ENCODE data around the gene ARSG. TPM values are rescaled to one million over a fixed set of nuclear protein-coding genes. Genes with fewer than 3 reads are reported as not detected.

Gene ARSG
- polyA plus RNA-seq, 2 of the 4 experiments (the other 2 are of a cell fraction) = 0.57 to 1.7 TPM

DNA sequence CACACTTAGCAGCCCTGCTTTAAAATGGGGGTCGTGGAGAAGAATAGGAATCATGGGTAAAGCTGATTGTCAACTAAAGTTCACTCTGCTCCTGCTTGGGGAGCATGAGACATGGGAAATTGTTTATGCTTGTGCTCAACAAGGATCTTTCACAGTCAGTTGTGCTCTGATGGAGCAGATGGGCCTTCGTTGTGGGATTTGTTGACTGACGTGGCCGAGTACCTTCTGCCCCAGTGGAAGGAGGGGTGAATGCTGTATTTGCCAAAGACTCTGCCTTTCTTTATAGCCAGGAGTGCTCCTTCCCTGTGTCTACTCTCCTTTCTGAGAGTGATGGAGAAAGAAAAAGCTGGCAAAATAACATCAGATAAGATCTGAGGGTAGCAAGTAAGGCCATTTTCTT lies 11.4 kb downstream of the ARSG start:
- no peak for FAIRE-seq
- Histone ChIP-seq H3K9me3 (no peaks in the 10 kb centered on the region), H3K4me2 (no peak overlapping the region), H3K4me1 (peaks cover 7% of the 10 kb centered on the region; the same call in 1 of the 3 replicates), H3K27ac (no peak overlapping the region), H3K4me3 (no peak overlapping the region)
- TF ChIP-seq CBX2 (IDR thresholded peaks at IDR 0.05; ENCODE audit: borderline replicate concordance, low read depth) = no peak
- TF ChIP-seq, protein P1, sequence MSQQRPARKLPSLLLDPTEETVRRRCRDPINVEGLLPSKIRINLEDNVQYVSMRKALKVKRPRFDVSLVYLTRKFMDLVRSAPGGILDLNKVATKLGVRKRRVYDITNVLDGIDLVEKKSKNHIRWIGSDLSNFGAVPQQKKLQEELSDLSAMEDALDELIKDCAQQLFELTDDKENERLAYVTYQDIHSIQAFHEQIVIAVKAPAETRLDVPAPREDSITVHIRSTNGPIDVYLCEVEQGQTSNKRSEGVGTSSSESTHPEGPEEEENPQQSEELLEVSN (IDR thresholded peaks at IDR 0.05; ENCODE audit: borderline replicate concordance, low read depth) = no peak
- no peak for TF ChIP-seq HEYL (CRISPR knock-in tag; IDR thresholded peaks at IDR 0.05)
- TF ChIP-seq FOSB (CRISPR knock-in tag; IDR thresholded peaks at IDR 0.05) = no peak
- TF ChIP-seq RAD21 (conservative IDR thresholded peaks at IDR 0.05 in 1 of 2, IDR thresholded peaks at IDR 0.05 in 1 of 2) = no peak
- TF ChIP-seq, protein P2, sequence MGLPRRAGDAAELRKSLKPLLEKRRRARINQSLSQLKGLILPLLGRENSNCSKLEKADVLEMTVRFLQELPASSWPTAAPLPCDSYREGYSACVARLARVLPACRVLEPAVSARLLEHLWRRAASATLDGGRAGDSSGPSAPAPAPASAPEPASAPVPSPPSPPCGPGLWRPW (IDR thresholded peaks at IDR 0.05) = no peak
- TF ChIP-seq MAFK (IDR thresholded peaks at IDR 0.05; ENCODE audit: partially characterized antibody) = no peak
- TF ChIP-seq JUNB (IDR thresholded peaks at IDR 0.05) = no peak
- TF ChIP-seq JUN (IDR thresholded peaks at IDR 0.05) = no peak
- no peak for TF ChIP-seq MYC (IDR thresholded peaks at IDR 0.05; ENCODE audit: borderline replicate concordance, low read length)
- no peak for TF ChIP-seq KDM5A (IDR thresholded peaks at IDR 0.05)
- TF ChIP-seq ZSCAN20 (CRISPR knock-in tag; IDR thresholded peaks at IDR 0.05) = no peak
- TF ChIP-seq, protein P3, sequence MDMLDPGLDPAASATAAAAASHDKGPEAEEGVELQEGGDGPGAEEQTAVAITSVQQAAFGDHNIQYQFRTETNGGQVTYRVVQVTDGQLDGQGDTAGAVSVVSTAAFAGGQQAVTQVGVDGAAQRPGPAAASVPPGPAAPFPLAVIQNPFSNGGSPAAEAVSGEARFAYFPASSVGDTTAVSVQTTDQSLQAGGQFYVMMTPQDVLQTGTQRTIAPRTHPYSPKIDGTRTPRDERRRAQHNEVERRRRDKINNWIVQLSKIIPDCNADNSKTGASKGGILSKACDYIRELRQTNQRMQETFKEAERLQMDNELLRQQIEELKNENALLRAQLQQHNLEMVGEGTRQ (IDR thresholded peaks at IDR 0.05) = no peak
- TF ChIP-seq HOXA7 (CRISPR knock-in tag; IDR thresholded peaks at IDR 0.05) = no peak
- no peak for TF ChIP-seq EHF (CRISPR knock-in tag; IDR thresholded peaks at IDR 0.05)
- TF ChIP-seq ZC3H11A (IDR thresholded peaks at IDR 0.05) = no peak
- TF ChIP-seq POLR2A (IDR thresholded peaks at IDR 0.05; ENCODE audit: low read length) = no peak
- 65% methylated on average over 4 of the region's 4 CpGs for WGBS (ENCODE audit: missing lambda C conversion rate)
- ATAC-seq = no peak
- CTCF ChIA-PET = interaction anchor here (0.6 to 2.0 kb wide), 3 partner anchors 23 to 132 kb away, joined by 3 to 7 read pairs (median 5); no protein-coding TSS in a partner anchor
- DNase-seq (ENCODE audit: low read depth in 1 of 2, low spot score in 1 of 2) = no peak
- POLR2A ChIA-PET = no interaction called here

DNA sequence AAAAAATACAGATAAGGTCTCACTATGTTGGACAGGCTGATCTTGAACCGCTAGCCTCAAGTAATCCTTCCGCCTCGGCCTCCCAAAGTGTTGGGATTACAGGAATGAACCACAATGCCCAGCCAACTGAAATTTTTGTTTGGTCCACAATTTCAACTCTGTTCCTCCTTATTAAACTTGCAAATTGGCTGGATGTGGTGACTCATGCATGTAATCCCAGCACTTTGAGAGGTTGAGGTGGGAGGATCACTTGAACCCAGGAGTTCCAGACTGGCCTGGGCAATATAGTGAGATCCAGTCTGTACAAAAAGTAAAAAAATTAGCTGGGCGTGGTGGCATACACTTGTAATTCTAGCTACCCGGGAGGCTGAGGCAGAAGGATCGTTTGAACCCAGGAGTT lies 13.4 kb downstream of the ARSG start:
- TF ChIP-seq EHF (CRISPR knock-in tag; IDR thresholded peaks at IDR 0.05) (no peak), SMC3 (IDR thresholded peaks at IDR 0.05) (no peak), FOSL2 (IDR thresholded peaks at IDR 0.05) (no peak), FOSL2 (CRISPR knock-in tag; IDR thresholded peaks at IDR 0.05) (peak; percentile 47; the same call in 1 of the 2 replicates)
- 80% methylated on average over 6 of the region's 6 CpGs for WGBS (ENCODE audit: missing lambda C conversion rate)
- ATAC-seq (no peak), FAIRE-seq (no peak), DNase-seq (ENCODE audit: low read depth in 1 of 2, low spot score in 1 of 2) (no peak)
- Histone ChIP-seq H3K4me1 (peaks cover 7% of the 10 kb centered on the region; the same call in 1 of the 3 replicates), H3K4me3 (no peak overlapping the region), H3K4me2 (peak overlapping the region; percentile 25; the same call in 1 of the 3 replicates), H3K9me3 (no peaks in the 10 kb centered on the region), H3K27ac (no peak overlapping the region)
- CTCF ChIA-PET = interaction anchor here (0.7 to 0.8 kb wide), 2 partner anchors 94 to 103 kb away, joined by 3 to 4 read pairs; no protein-coding TSS in a partner anchor
- POLR2A ChIA-PET = interaction anchor here (0.8 to 1.8 kb wide), 2 partner anchors 13 to 74 kb away, joined by 3 to 6 read pairs; partner anchors contain the start of genes ARSG and SLC16A6

DNA sequence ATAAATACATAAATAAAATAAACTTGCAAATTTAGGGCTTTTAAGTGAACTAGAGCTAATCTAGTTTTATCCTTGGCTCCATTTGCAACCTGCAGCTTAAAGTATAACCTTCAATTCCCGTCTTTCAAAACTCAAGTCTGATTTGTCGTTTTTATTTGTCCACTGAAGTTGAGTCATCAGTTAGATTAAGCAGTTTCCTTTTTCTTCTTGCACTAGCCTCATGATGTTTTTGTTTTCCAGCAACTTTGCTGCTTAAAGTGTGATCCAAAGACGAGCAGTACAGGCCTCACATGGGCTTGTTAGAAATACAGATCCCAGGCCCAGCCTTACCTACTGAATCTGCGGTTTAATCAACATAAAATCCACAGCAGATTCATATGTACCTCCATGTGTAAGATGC lies 13.8 kb downstream of the ARSG start:
- Histone ChIP-seq H3K4me3 (no peak overlapping the region), H3K27ac (no peak overlapping the region), H3K4me2 (peak overlapping the region; percentile 25; the same call in 1 of the 3 replicates), H3K4me1 (peaks cover 7% of the 10 kb centered on the region; the same call in 1 of the 3 replicates), H3K9me3 (no peaks in the 10 kb centered on the region)
- ATAC-seq = no peak
- DNase-seq (ENCODE audit: low read depth in 1 of 2, low spot score in 1 of 2) = no peak
- no peak for TF ChIP-seq POLR2A (IDR thresholded peaks at IDR 0.05; ENCODE audit: low read length)
- no peak for TF ChIP-seq EHMT2 (IDR thresholded peaks at IDR 0.05; ENCODE audit: low read depth)
- TF ChIP-seq CHD2 (IDR thresholded peaks at IDR 0.05; ENCODE audit: low read length, partially characterized antibody) = no peak
- TF ChIP-seq GATA3 (IDR thresholded peaks at IDR 0.05; ENCODE audit: borderline replicate concordance) = no peak
- no peak for TF ChIP-seq CBX8 (IDR thresholded peaks at IDR 0.05)
- TF ChIP-seq, protein P4, sequence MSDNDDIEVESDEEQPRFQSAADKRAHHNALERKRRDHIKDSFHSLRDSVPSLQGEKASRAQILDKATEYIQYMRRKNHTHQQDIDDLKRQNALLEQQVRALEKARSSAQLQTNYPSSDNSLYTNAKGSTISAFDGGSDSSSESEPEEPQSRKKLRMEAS (IDR thresholded peaks at IDR 0.05) = no peak
- TF ChIP-seq, protein P3 (IDR thresholded peaks at IDR 0.05) = no peak
- TF ChIP-seq RCOR1 (IDR thresholded peaks at IDR 0.05; ENCODE audit: low read depth, low read length) = no peak
- no peak for TF ChIP-seq JUN (IDR thresholded peaks at IDR 0.05)
- no peak for TF ChIP-seq TP53 (CRISPR knock-in tag; IDR thresholded peaks at IDR 0.05)
- TF ChIP-seq, protein P5, sequence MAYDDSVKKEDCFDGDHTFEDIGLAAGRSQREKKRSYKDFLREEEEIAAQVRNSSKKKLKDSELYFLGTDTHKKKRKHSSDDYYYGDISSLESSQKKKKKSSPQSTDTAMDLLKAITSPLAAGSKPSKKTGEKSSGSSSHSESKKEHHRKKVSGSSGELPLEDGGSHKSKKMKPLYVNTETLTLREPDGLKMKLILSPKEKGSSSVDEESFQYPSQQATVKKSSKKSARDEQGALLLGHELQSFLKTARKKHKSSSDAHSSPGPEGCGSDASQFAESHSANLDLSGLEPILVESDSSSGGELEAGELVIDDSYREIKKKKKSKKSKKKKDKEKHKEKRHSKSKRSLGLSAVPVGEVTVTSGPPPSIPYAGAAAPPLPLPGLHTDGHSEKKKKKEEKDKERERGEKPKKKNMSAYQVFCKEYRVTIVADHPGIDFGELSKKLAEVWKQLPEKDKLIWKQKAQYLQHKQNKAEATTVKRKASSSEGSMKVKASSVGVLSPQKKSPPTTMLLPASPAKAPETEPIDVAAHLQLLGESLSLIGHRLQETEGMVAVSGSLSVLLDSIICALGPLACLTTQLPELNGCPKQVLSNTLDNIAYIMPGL (CRISPR knock-in tag; IDR thresholded peaks at IDR 0.05; ENCODE audit: borderline replicate concordance) = no peak
- TF ChIP-seq, protein P2 (IDR thresholded peaks at IDR 0.05) = no peak
- no peak for TF ChIP-seq NFE2L2 (conservative IDR thresholded peaks at IDR 0.05; ENCODE audit: low read length)
- ChIA-PET POLR2A (interaction anchor here (0.8 to 1.8 kb wide), 2 partner anchors 14 to 73 kb away, joined by 3 to 6 read pairs; partner anchors contain the start of genes ARSG and SLC16A6), CTCF (interaction anchor here (0.7 to 0.8 kb wide), 2 partner anchors 94 to 104 kb away, joined by 3 to 4 read pairs; no protein-coding TSS in a partner anchor)
- WGBS (ENCODE audit: missing lambda C conversion rate) = 33% methylated on average over 4 of the region's 4 CpGs
- FAIRE-seq = no peak
